ENCODE results near the gene SLC31A2. TPM values are rescaled to one million over a fixed set of nuclear protein-coding genes. Genes with fewer than 3 reads are reported as not detected.

The SLC31A2 gene
- total RNA-seq, 1 experiment from 2014 or later = 4.7 TPM

DNA sequence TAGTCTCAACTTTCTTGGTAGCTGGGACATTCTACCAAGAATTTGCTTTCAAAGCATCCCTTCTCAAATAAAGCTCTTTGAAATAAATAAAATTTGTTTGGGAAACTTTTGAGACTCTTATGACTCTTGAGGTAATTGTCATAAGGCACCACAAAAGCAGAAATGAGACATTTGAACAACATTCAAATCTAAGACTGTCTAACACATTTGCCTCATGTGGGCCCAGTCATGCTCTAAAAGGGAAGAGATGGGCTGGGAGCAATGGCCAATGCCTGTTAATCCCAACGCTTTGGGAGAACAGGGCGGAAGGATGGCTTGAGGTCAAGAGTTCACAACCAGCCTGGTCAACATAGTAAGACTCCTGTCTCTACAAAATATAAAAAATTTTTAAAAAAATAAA, 26.4 kb downstream of the SLC31A2 start:
- intact Hi-C loops (cut with micrococcal nuclease) = no loop called here
- Histone ChIP-seq H3K4me3 (replicated peaks in 1 of 2; ENCODE audit: low read depth in 1 of 2, low read length in 2 of 2) (no peak overlapping the region), H3K9ac (ENCODE audit: low read length) (no peak overlapping the region), H3K27ac (ENCODE audit: low read depth, low read length) (no peak overlapping the region), H3K9me2 (ENCODE audit: insufficient read depth) (no peaks in the 10 kb centered on the region), H3K4me2 (ENCODE audit: low read length) (no peak overlapping the region), H3K79me2 (ENCODE audit: insufficient read depth, low read length) (no peaks in the 10 kb centered on the region), H3K36me3 (ENCODE audit: control insufficient read depth in 1 of 2, insufficient read depth in 2 of 2, low read length in 2 of 2) (peaks cover 27 to 34% of the 10 kb centered on the region in 2 experiments), H4K20me1 (ENCODE audit: insufficient read depth) (no peaks in the 10 kb centered on the region), H3K27me3 (ENCODE audit: insufficient read depth, low read length) (no peaks in the 10 kb centered on the region), H3K4me1 (ENCODE audit: control insufficient read depth in 1 of 2, insufficient read depth in 2 of 2, low read length in 2 of 2) (no peaks in the 10 kb centered on the region), H2AFZ (ENCODE audit: low read depth, low read length, poor library complexity, severe bottlenecking) (no peak overlapping the region), H3K9me3 (ENCODE audit: control insufficient read depth in 1 of 2, insufficient read depth in 1 of 2, low read depth in 1 of 2, low read length in 2 of 2) (no peaks in the 10 kb centered on the region)
- ChIA-PET RAD21 (ENCODE audit: low non-redundant PET in 1 of 2, low total read pairs in 2 of 2, uncharacterized antibody in 2 of 2, unreplicated experiment in 2 of 2) (no interaction called here), CTCF (no interaction called here), POLR2A (no interaction called here)
- DNase-seq (ENCODE audit: low read depth, low spot score) (no peak), ATAC-seq (no peak)
- no TSS peak for BruUV-seq (replicated peaks)
- TF ChIP-seq ELF1 (IDR thresholded peaks at IDR 0.05; ENCODE audit: borderline replicate concordance, low read depth) (no peak), POLR2AphosphoS5 (IDR thresholded peaks at IDR 0.05; ENCODE audit: low read depth, low read length) (no peak), SP1 (IDR thresholded peaks at IDR 0.05; ENCODE audit: low read depth) (no peak), POLR2A (IDR thresholded peaks at IDR 0.05; ENCODE audit: borderline replicate concordance, extremely low read depth, insufficient read depth, insufficient read length) (no peak), ATF3 (IDR thresholded peaks at IDR 0.05) (no peak)
- TF ChIP-seq, protein P1, sequence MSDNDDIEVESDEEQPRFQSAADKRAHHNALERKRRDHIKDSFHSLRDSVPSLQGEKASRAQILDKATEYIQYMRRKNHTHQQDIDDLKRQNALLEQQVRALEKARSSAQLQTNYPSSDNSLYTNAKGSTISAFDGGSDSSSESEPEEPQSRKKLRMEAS (IDR thresholded peaks at IDR 0.05) = no peak

DNA sequence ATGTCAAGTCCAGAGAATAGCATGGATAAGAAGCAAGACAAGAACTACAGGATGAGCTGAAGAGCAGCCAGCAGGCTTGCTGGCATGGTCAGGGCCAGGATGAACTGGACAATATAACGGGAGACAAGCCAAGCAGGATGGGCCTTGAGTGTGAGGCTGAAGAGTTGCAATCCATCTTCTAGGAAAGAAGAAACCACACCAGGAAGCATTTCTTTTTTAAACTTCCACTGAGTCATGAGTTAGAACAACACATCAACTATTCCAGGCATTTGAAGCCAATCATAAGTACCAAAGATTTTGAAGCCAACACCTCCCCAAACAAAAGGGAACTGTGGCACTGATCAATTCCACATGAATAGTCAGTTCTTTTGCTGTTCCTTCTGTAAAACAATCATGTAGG, 27.3 kb downstream of the SLC31A2 start:
- H4K20me1 ChIP-seq (ENCODE audit: insufficient read depth) = no peaks in the 10 kb centered on the region
- no peak overlapping the region for H3K9ac ChIP-seq (ENCODE audit: low read length)
- peaks cover 23 to 32% of the 10 kb centered on the region in 2 experiments for H3K36me3 ChIP-seq (ENCODE audit: control insufficient read depth in 1 of 2, insufficient read depth in 2 of 2, low read length in 2 of 2)
- TF ChIP-seq POLR2AphosphoS5 (IDR thresholded peaks at IDR 0.05; ENCODE audit: low read depth, low read length) = no peak
- TF ChIP-seq SRF (IDR thresholded peaks at IDR 0.05; ENCODE audit: low read depth) = no peak
- no peak for TF ChIP-seq CTCF (IDR thresholded peaks at IDR 0.05 in 2 of 3, conservative IDR thresholded peaks at IDR 0.05 in 1 of 3; ENCODE audit: borderline replicate concordance in 1 of 3, insufficient read depth in 1 of 3, low read depth in 2 of 3, low read length in 2 of 3)
- TF ChIP-seq, protein P1 (IDR thresholded peaks at IDR 0.05) = no peak
- no peak for TF ChIP-seq EZH2phosphoT487 (IDR thresholded peaks at IDR 0.05; ENCODE audit: borderline replicate concordance)
- TF ChIP-seq RAD21 (IDR thresholded peaks at IDR 0.05; ENCODE audit: low read depth) = no peak
- TF ChIP-seq ZFX (IDR thresholded peaks at IDR 0.05) = no peak
- no peak for TF ChIP-seq CEBPB (IDR thresholded peaks at IDR 0.05; ENCODE audit: low read depth)
- no peak for TF ChIP-seq EGR1 (IDR thresholded peaks at IDR 0.05; ENCODE audit: low read depth)
- TF ChIP-seq FOSL1 (IDR thresholded peaks at IDR 0.05; ENCODE audit: low read depth) = no peak
- no peak for TF ChIP-seq ELF1 (IDR thresholded peaks at IDR 0.05; ENCODE audit: borderline replicate concordance, low read depth)
- TF ChIP-seq ZNF274 (IDR thresholded peaks at IDR 0.05; ENCODE audit: low read depth, low read length) = no peak
- TF ChIP-seq SIN3A (IDR thresholded peaks at IDR 0.05; ENCODE audit: low read depth) = no peak
- TF ChIP-seq TCF7L2 (IDR thresholded peaks at IDR 0.05; ENCODE audit: borderline replicate concordance, extremely low read depth, insufficient read depth, insufficient read length) = no peak
- no peak for TF ChIP-seq CBX3 (IDR thresholded peaks at IDR 0.05; ENCODE audit: low read depth)
- no peak for TF ChIP-seq YY1 (IDR thresholded peaks at IDR 0.05; ENCODE audit: extremely low read depth, insufficient replicate concordance, low read depth, low read length)
- H3K27me3 ChIP-seq (ENCODE audit: insufficient read depth, low read length) = no peaks in the 10 kb centered on the region
- intact Hi-C loops (cut with micrococcal nuclease) = no loop called here
- ChIA-PET CTCF (no interaction called here), POLR2A (no interaction called here), RAD21 (ENCODE audit: low non-redundant PET in 1 of 2, low total read pairs in 2 of 2, uncharacterized antibody in 2 of 2, unreplicated experiment in 2 of 2) (no interaction called here)
- H3K79me2 ChIP-seq (ENCODE audit: insufficient read depth, low read length) = no peaks in the 10 kb centered on the region
- no peak overlapping the region for H3K4me3 ChIP-seq (replicated peaks in 1 of 2; ENCODE audit: low read depth in 1 of 2, low read length in 2 of 2)
- H3K9me3 ChIP-seq (ENCODE audit: control insufficient read depth in 1 of 2, insufficient read depth in 1 of 2, low read depth in 1 of 2, low read length in 2 of 2) = no peaks in the 10 kb centered on the region
- no peak for DNase-seq (ENCODE audit: low read depth, low spot score)
- ATAC-seq = no peak
- no peak overlapping the region for H2AFZ ChIP-seq (ENCODE audit: low read depth, low read length, poor library complexity, severe bottlenecking)
- no peak overlapping the region for H3K4me2 ChIP-seq (ENCODE audit: low read length)
- no peaks in the 10 kb centered on the region for H3K9me2 ChIP-seq (ENCODE audit: insufficient read depth)
- no peak overlapping the region for H3K27ac ChIP-seq (ENCODE audit: low read depth, low read length)
- no peaks in the 10 kb centered on the region for H3K4me1 ChIP-seq (ENCODE audit: control insufficient read depth in 1 of 2, insufficient read depth in 2 of 2, low read length in 2 of 2)
- BruUV-seq (replicated peaks) = no TSS peak
